GM18907 (cell line): ENCODE measurements around the gene ATG10.
"Not testable (repeated sequence)": the region's sequence is repeated elsewhere in the genome, so short reads cannot be mapped to it uniquely, and the experiment has no call there.

Experiments used
- ATAC-seq: cut with Tn5 transposase; IDR thresholded peaks from one replicate; pipeline ENCODE4 v1.9.1; 2021; ENCODE audit warnings: mild to moderate bottlenecking, moderate library complexity; ENCODE audit not compliant: unreplicated experiment

Gene ATG10

DNA sequence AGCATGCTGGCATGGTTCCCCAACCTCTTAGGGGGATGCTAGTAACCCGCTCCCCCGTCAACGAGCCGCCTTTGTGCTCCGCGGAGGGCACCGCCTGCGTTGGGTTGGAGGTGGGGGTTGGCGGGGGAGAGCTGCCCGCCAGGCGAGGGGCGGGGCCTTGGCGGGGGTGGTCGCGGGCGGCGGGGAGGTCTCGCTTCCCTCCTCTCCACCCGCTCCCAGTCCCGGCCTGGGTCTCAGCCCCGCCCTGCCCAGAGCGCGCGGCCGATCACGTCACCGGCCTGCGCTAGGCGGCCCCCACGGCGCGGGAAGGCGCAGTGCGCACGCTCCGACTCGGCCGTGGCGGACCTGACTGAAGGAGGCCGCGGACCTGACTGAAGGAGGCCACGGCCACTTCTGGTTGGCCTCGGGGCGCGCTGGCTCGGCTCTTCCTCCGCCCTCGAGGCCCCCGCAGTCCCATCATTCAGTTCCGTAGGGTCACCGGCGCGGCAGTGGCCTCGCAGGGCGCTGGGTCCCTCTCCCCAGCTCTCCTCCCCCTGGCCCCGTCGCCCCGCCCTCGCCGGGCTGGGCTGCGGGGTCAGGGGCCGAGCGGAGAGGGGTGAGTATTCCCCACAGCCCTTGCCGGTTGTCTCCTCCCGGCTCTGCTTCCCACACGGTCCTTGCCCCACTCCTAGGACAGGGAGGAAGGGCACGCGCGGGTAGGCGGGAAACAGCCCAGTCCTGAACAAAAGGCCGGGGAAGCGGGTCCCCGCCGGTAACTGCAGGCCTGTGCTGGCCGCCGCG lies at the start of gene ATG10:
ATG10 (plus strand) TSS at position 312 of the 780 bp plus-strand sequence. CDS start 15,548 bp downstream, outside the sequence.
- ATAC-seq: peak; percentile 98

DNA sequence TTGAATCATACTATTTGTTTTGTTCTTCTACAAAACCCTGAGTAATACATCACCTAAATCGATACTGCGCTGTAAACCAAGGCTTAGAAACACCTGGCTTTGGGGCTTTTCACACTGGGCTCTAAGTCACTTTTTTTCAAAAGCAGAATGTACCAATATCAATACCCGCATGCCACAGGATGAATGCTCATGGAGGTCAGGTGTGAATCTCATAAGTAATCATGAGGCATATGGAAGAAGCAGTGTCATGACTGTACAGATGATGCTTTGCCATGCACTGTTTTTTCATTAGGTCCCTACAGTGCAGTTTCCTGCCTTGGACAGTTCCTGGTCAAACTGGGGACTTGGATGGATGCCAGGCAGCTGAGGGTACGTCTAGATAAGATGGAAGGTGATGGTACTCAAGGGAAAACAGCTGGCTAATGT lies 49.0 kb upstream of the ATG10 start:
- ATAC-seq: no peak

- no peak for ATAC-seq
These were observed 47.4 kb upstream of the ATG10 start for GRCh38 chr5:81924442-81924841.

DNA sequence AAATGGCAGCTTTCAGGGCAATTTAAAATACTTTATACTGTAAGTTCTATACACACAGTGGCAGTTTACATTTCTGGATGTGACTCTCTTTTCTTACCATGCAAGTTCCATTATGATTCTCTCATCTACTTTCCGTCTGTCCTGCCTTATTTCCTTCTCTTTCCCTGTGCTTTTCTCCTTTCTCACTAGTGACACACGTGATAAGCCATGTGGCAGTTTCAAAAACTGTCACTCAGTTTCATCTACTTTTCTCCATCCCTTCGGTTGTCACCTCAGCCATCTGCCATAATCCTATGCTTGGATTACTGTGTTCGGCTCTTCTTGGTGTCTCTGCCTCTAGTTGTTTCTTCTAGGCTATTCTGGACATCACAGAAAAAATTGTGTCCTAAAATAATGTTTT lies 46.8 kb upstream of the ATG10 start:
- no peak for ATAC-seq

DNA sequence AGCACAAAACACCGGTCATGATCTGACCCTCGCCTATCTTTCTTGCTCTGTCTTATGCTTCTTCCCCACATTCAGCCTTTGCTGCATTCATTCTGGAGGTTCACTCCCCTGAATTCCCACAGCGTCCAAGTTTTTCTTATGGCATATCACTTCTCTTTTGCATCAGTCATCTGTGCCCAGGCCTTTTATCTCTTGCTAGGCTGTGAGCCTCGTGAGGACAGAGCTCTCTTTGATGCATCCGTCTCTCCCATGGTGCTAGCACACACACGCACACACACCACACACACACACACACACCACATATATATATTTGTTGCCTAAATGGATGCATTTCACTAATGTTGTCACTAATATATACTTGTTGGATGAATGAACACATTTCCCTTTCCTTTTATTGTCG lies 45.8 kb upstream of the ATG10 start:
- ATAC-seq: no peak

GRCh38 chr5:81936066-81936465 lies 35.8 kb upstream of the ATG10 start:
- no peak for ATAC-seq

GRCh38 chr5:81936750-81937149 lies 35.1 kb upstream of the ATG10 start:
- ATAC-seq: no peak

DNA sequence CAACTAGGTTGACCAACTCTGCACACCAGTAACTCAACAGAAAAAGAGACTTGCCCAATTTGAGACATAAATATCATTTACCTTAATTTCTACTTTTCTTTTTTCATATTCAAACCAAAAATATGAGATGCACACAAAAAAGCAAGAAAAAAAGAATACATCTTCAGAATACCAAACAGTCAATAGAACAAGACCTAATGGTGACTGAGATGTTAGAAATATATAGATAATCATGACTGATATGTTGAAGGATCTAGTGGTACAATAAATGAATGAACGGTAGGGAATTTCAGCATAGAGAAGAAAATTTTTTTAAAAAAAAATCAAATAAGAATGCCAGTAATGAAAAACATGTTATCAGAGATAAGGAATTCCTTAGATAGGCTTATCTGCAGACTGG lies 29.1 kb upstream of the ATG10 start:
- ATAC-seq: no peak

- no peak for ATAC-seq
These were observed 23.5 kb upstream of the ATG10 start for GRCh38 chr5:81948349-81948748.

DNA sequence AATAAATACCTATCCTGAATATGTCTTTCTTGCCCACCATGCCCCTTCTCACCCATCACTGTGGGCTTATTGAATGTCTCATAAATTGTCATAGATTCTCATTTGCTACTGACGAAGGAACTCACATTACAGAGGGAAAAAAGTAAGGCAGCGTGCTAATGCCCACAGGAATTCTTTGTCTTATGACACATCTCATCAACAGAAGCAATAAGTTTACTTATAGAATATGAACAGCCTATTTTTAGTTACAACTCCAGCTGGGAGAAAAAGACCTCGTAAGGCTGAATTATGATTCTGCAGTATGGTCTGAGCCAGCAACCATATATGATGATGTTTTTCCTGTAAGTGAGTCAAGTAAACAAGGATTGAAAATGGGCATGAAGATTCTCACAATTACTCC lies 22.4 kb upstream of the ATG10 start:
- ATAC-seq: no peak

GRCh38 chr5:81950996-81951395 lies 20.8 kb upstream of the ATG10 start:
- no peak for ATAC-seq

GRCh38 chr5:81954796-81955195 lies 17.0 kb upstream of the ATG10 start:
- ATAC-seq: not testable (repeated sequence)

DNA sequence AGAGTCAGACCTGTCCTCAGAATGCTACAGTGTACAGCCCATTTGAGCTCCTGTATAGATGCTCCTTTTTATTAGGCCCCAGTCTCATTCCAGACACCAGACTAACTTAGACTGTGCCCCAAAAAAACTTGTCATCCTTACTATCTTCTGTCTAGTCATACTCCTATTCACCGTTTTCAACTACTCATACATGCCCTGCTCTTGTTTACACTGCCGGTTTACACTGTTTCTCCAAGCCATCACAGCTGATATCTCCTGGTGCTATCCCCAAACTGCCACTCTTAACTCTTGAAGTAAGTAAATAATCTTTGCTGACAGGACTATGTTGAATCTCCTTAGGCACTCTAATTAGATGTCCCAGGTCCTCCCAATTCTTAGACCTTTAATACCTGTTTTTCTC lies 13.7 kb upstream of the ATG10 start:
- not testable (repeated sequence) for ATAC-seq

GRCh38 chr5:81961651-81962440 lies 10.0 kb upstream of the ATG10 start:
- ATAC-seq: no peak

GRCh38 chr5:81963544-81963943 lies 8.3 kb upstream of the ATG10 start:
- no peak for ATAC-seq

DNA sequence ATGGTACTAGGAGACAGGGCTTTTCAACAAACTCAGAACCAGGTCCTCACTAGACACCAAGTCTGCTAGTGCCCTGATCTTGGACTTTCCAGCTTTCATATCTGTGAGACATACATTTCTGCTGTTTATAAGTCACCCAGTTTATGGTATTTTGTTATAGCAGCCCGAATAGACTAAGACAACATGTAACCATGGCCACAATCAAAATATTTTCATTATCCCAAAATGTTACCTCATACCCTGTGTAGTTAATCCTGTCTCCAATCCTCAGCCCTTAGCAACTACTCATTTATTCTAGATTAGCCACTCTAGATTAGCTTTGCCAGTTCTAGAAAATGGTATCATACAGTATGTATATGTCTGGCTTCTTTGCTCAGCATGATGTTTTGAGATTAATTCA lies 6.3 kb upstream of the ATG10 start:
- no peak for ATAC-seq

- no peak for ATAC-seq
These were observed 2.6 kb upstream of the ATG10 start for GRCh38 chr5:81969226-81969625.

DNA sequence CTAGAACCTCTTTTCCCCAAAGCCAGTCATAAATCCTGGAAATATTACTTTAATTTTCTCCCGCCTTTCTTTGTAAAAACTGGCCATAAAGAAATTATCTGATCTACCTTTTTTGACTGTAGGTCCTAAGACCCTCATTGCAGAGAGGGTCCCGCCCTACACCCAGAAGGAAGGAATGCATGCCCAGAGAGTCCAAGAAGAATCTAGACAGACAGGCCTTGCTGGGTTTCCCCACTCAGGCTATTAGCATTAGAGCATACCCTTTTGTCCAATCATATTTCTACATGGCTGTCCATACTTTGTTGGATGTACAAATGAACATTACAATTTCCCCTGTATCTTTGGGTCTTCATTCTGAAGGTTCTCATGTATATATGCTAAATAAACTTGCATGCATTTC lies 1.9 kb upstream of the ATG10 start:
- no peak for ATAC-seq

GRCh38 chr5:81971111-81971711 lies 612 bp upstream of the ATG10 start:
- ATAC-seq: peak; percentile 23

DNA sequence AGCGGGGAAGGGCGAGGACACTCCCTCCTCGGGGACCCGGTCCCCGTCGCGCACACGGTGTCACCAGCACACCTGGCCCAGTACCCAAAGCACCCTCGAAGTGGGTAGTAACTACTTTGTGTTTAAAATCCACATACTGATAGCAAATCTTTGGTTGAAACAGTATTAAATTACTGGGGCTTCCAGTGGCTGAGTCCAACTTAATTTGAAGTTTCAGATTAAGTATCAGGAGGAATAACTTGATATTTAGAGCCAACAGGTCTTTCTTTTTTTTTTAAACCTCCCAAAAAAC lies 615 bp downstream of the ATG10 start:
- no peak for ATAC-seq

- ATAC-seq: no peak
These were observed 8.3 kb downstream of the ATG10 start for GRCh38 chr5:81980160-81980559.
